ENCODE results near the gene ZNF598.

Gene ZNF598

DNA sequence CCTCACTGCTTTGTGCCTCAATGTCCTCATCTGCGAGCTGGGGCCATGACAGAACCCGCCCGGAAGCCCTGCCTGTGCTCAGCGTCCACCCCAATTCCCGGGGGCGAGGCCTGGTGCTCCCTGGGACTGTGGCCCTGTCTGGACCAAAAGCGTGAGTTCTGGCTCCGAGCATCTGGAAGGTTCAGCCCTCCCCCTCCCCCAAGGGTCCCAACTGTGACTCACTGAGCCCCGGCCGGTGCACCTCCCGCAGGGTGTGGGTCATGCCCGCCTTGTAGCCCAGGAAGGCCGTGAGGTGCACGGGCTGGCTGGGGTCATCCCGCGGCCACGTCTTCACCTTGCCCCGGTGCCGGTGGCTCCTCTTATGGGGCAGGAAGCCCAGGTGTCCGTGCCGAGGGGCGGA lies 55.9 kb downstream of the ZNF598 start:
- TF ChIP-seq, protein P1, sequence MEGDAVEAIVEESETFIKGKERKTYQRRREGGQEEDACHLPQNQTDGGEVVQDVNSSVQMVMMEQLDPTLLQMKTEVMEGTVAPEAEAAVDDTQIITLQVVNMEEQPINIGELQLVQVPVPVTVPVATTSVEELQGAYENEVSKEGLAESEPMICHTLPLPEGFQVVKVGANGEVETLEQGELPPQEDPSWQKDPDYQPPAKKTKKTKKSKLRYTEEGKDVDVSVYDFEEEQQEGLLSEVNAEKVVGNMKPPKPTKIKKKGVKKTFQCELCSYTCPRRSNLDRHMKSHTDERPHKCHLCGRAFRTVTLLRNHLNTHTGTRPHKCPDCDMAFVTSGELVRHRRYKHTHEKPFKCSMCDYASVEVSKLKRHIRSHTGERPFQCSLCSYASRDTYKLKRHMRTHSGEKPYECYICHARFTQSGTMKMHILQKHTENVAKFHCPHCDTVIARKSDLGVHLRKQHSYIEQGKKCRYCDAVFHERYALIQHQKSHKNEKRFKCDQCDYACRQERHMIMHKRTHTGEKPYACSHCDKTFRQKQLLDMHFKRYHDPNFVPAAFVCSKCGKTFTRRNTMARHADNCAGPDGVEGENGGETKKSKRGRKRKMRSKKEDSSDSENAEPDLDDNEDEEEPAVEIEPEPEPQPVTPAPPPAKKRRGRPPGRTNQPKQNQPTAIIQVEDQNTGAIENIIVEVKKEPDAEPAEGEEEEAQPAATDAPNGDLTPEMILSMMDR (IDR thresholded peaks at IDR 0.05) = no peak
- no peak overlapping the region for H3K4me3 Mint-ChIP-seq
- peaks cover 11% of the 10 kb centered on the region for H3K4me1 Mint-ChIP-seq
- no peak for DNase-seq
- no peak overlapping the region for H3K27ac Mint-ChIP-seq
- no peaks in the 10 kb centered on the region for H3K36me3 Mint-ChIP-seq (ENCODE audit: low read depth)
- H3K9me3 Mint-ChIP-seq = peaks cover 4% of the 10 kb centered on the region
- peaks cover 4% of the 10 kb centered on the region for H3K27me3 Mint-ChIP-seq (ENCODE audit: low read depth, poor library complexity)

DNA sequence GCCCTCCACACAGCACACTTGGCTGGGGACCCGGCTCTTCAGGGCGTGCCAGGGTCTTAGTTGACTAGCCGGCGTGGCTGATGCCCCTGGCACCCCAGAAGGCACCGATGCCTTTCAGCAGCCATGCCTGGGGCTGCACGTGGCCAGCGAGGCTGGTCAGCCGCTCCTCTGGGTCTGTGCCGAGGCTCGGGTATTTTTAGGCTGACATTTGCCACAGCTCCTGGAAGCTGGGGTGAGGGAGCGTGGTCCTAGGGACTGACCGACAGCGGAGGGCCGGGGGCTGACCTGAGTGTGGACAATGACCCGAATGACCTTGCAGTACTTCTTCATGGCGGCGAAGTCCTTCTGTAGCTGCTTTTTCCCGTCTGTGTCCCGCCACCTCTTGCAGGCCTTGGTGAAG lies 59.1 kb downstream of the ZNF598 start:
- Mint-ChIP-seq H3K36me3 (ENCODE audit: low read depth) (no peaks in the 10 kb centered on the region), H3K4me1 (peaks cover 18% of the 10 kb centered on the region), H3K9me3 (no peaks in the 10 kb centered on the region), H3K4me3 (no peak overlapping the region), H3K27me3 (ENCODE audit: low read depth, poor library complexity) (peaks cover 4% of the 10 kb centered on the region), H3K27ac (no peak overlapping the region)
- TF ChIP-seq, protein P1 (IDR thresholded peaks at IDR 0.05) = no peak
- no peak for DNase-seq

DNA sequence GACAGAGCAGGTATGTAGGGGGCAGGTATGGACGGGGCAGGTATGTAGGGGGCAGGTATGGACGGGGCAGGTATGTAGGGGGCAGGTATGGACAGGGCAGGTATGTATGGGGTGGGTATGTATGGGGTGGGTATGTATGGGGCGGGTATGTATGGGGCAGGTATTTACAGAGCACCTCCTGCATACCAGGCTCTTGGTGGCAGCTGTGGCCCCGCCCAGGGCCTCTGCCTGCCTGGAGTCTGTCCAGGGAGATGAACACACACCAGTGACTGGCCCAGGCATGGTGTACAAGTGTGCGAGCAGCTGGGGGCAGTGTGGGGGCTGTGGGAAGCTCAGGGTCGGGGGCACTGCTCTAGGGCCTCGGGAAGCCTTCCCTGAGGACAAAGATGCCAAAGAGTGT lies 59.6 kb downstream of the ZNF598 start:
- no peaks in the 10 kb centered on the region for H3K36me3 Mint-ChIP-seq (ENCODE audit: low read depth)
- no peak overlapping the region for H3K27ac Mint-ChIP-seq
- peaks cover 4% of the 10 kb centered on the region for H3K27me3 Mint-ChIP-seq (ENCODE audit: low read depth, poor library complexity)
- TF ChIP-seq, protein P1 (IDR thresholded peaks at IDR 0.05) = no peak
- no peaks in the 10 kb centered on the region for H3K9me3 Mint-ChIP-seq
- H3K4me1 Mint-ChIP-seq = peaks cover 18% of the 10 kb centered on the region
- no peak overlapping the region for H3K4me3 Mint-ChIP-seq
- no peak for DNase-seq

DNA sequence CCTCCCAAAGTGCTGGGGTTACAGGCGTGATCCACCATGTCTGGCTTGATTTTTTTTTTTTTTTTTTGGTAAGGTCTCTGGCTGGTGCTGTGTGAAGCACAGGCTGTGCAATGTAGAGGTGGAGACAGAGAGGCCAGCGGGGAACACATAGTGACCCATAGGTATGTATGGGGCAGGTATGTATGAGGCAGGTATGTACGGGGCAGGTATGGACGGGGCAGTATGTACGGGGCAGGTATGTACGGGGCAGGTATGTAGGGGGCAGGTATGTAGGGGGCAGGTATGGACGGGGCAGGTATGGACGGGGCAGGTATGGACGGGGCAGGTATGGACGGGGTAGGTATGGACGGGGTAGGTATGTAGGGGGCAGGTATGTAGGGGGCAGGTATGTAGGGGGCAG lies 60.1 kb downstream of the ZNF598 start:
- no peak for DNase-seq
- Mint-ChIP-seq H3K4me3 (no peak overlapping the region), H3K36me3 (ENCODE audit: low read depth) (no peaks in the 10 kb centered on the region), H3K27ac (no peak overlapping the region), H3K9me3 (peaks cover 2% of the 10 kb centered on the region), H3K4me1 (peaks cover 20% of the 10 kb centered on the region), H3K27me3 (ENCODE audit: low read depth, poor library complexity) (peaks cover 4% of the 10 kb centered on the region)
- TF ChIP-seq, protein P1 (IDR thresholded peaks at IDR 0.05) = no peak

All from nephron progenitor cell (in vitro differentiated cells).